ENCODE data around the gene PDCD11.
A peak's percentile ranks its signal among the peaks of the same experiment; 100 is the strongest.
"Not testable (repeated sequence)": the region's sequence is repeated elsewhere in the genome, so short reads cannot be mapped to it uniquely, and the experiment has no call there.

Gene PDCD11

GRCh38 chr10:103472005-103472404 lies 75.6 kb downstream of the PDCD11 start:
- no peak for DNase-seq (ENCODE audit: low spot score)

- no peak for DNase-seq (ENCODE audit: low spot score)
Measured at GRCh38 chr10:103473261-103473671, 76.8 kb downstream of the PDCD11 start.

GRCh38 chr10:103474077-103474476 lies 77.7 kb downstream of the PDCD11 start:
- no peak for DNase-seq (ENCODE audit: low spot score)

- DNase-seq (ENCODE audit: low spot score): no peak
Measured at GRCh38 chr10:103475437-103475836, 79.0 kb downstream of the PDCD11 start.

- no peak for DNase-seq (ENCODE audit: low spot score)
Measured at GRCh38 chr10:103476046-103476768, 79.8 kb downstream of the PDCD11 start.

- no peak for DNase-seq (ENCODE audit: low spot score)
Measured at GRCh38 chr10:103478671-103479070, 82.2 kb downstream of the PDCD11 start.

GRCh38 chr10:103479135-103479534 lies 82.7 kb downstream of the PDCD11 start, which contains the start of gene CALHM3:
Gene CALHM3, minus strand, starts transcription at chr10:103479240. Its CDS starts 208 bp downstream, at chr10:103479032.
- DNase-seq (ENCODE audit: low spot score): no peak

GRCh38 chr10:103480521-103480920 lies 84.1 kb downstream of the PDCD11 start:
- no peak for DNase-seq (ENCODE audit: low spot score)

- peak; percentile 82 for DNase-seq (ENCODE audit: low spot score)
Measured at GRCh38 chr10:103481974-103482531, 85.6 kb downstream of the PDCD11 start.

- DNase-seq (ENCODE audit: low spot score): not testable (repeated sequence)
Measured at GRCh38 chr10:103486635-103487409, 90.4 kb downstream of the PDCD11 start.

- no peak for DNase-seq (ENCODE audit: low spot score)
Measured at GRCh38 chr10:103487410-103487708, 90.9 kb downstream of the PDCD11 start.

GRCh38 chr10:103490986-103491314 lies 94.5 kb downstream of the PDCD11 start:
- no peak for DNase-seq (ENCODE audit: low spot score)

- no peak for DNase-seq (ENCODE audit: low spot score)
Measured at GRCh38 chr10:103491729-103492364, 95.4 kb downstream of the PDCD11 start.

GRCh38 chr10:103492655-103493261 lies 96.3 kb downstream of the PDCD11 start:
- no peak for DNase-seq (ENCODE audit: low spot score)

- DNase-seq (ENCODE audit: low spot score): no peak
Measured at GRCh38 chr10:103493362-103493915, 97.0 kb downstream of the PDCD11 start, which contains the start of gene NEURL1. Gene NEURL1, plus strand, starts transcription at chr10:103493705. Its CDS starts 683 bp downstream, at chr10:103494388.

GRCh38 chr10:103493916-103494877 lies 97.8 kb downstream of the PDCD11 start:
- DNase-seq (ENCODE audit: low spot score): no peak

- no peak for DNase-seq (ENCODE audit: low spot score)
Measured at GRCh38 chr10:103495321-103495720, 98.9 kb downstream of the PDCD11 start.
